CD8-positive, alpha-beta memory T cell (primary cell): ENCODE results near the gene OR1A1. TPM values are rescaled to one million over a fixed set of nuclear protein-coding genes. Genes with fewer than 3 reads are reported as not detected.
"Not testable (repeated sequence)": the region's sequence is repeated elsewhere in the genome, so short reads cannot be mapped to it uniquely, and the experiment has no call there.

Experiments
- CTCF ChIA-PET: fragments of 350-600 bp; sonication (Branson Sonifier 250); formaldehyde crosslinking; loops from one replicate; lab custom pipeline; 2021; ENCODE audit warnings: antibody characterized with exemption; lab: Charles Lee
- POLR2A ChIA-PET: fragments of 350-600 bp; sonication (Branson Sonifier 250); formaldehyde crosslinking; loops from one replicate; lab custom pipeline; 2021; ENCODE audit warnings: antibody characterized with exemption; lab: Charles Lee
- DNase-seq, 5 donors: peaks; one replicate each; pipeline versions ENCODE4 v3.0.0 to v3.0.0-alpha.2; 2020 to 2022; ENCODE audit warnings: mixed read lengths in 1 of 5
- H3K27ac ChIP-seq: one replicate; pipeline ENCODE4 v1.7.0; 2013; ENCODE audit warnings: low read depth, mild to moderate bottlenecking, low read length, moderate library complexity
- H3K27me3 ChIP-seq: 2 replicates; pipeline ENCODE4 v1.7.0; 2013; ENCODE audit warnings: low read length, mild to moderate bottlenecking; ENCODE audit not compliant: insufficient read depth, poor library complexity, severe bottlenecking
- H3K36me3 ChIP-seq: 2 replicates; pipeline ENCODE4 v1.7.0; 2013; ENCODE audit warnings: mild to moderate bottlenecking, low read length, moderate library complexity; ENCODE audit not compliant: insufficient read depth
- H3K4me1 ChIP-seq: 2 replicates; pipeline ENCODE4 v1.7.0; 2013; ENCODE audit warnings: mild to moderate bottlenecking, low read length, moderate library complexity; ENCODE audit not compliant: insufficient read depth
- H3K4me3 ChIP-seq: 2 replicates; pipeline ENCODE4 v1.7.0; 2013; ENCODE audit warnings: mild to moderate bottlenecking, low read length
- H3K9me3 ChIP-seq: 2 replicates; pipeline ENCODE4 v1.7.0; 2013; ENCODE audit warnings: mild to moderate bottlenecking, low read length
- H3K27ac Mint-ChIP-seq, 8 donors: one replicate each; pipeline ENCODE4 v1.8.0; 2020 to 2021; ENCODE audit warnings: mixed read lengths in 8 of 8, mild to moderate bottlenecking in 6 of 8, inconsistent platforms in 3 of 8, moderate library complexity in 3 of 8
- H3K27me3 Mint-ChIP-seq, 2 donors: one replicate each; pipeline ENCODE4 v1.8.0; 2020 to 2021; ENCODE audit warnings: mixed read lengths in 2 of 2, mild to moderate bottlenecking in 1 of 2, moderate library complexity in 1 of 2
- H3K36me3 Mint-ChIP-seq, 3 donors: one replicate each; pipeline ENCODE4 v1.8.0; 2020 to 2021; ENCODE audit warnings: mixed read lengths in 3 of 3, inconsistent platforms in 1 of 3, mild to moderate bottlenecking in 1 of 3
- H3K4me1 Mint-ChIP-seq, 3 donors: one replicate each; pipeline ENCODE4 v1.8.0; 2020 to 2021; ENCODE audit warnings: mixed read lengths in 3 of 3, inconsistent platforms in 1 of 3, mild to moderate bottlenecking in 1 of 3
- H3K4me3 Mint-ChIP-seq, 7 donors: one replicate each; pipeline ENCODE4 v1.8.0; 2020 to 2021; ENCODE audit warnings: mixed read lengths in 7 of 7, mild to moderate bottlenecking in 6 of 7, moderate library complexity in 4 of 7, inconsistent platforms in 2 of 7
- H3K9me3 Mint-ChIP-seq, 5 donors: one replicate each; pipeline ENCODE4 v1.8.0; 2020 to 2022; ENCODE audit warnings: mixed read lengths in 5 of 5, mild to moderate bottlenecking in 3 of 5, moderate library complexity in 2 of 5, inconsistent platforms in 1 of 5
- polyA plus RNA-seq: library from polyadenylated mRNA; unstranded; fragments of 300-500 nt; fragmentation: Illumina TruSeq; gene quantifications from one replicate; pipeline ENCODE4 v1.2.3, GENCODE V29; 2021
- total RNA-seq, 2 experiments: library from RNA; stranded (reverse); gene quantifications; one replicate each; pipeline ENCODE4 v1.2.3, GENCODE V29; 2021

Gene OR1A1
- total and polyA plus RNA-seq, 3 experiments from 2014 or later: not detected

DNA sequence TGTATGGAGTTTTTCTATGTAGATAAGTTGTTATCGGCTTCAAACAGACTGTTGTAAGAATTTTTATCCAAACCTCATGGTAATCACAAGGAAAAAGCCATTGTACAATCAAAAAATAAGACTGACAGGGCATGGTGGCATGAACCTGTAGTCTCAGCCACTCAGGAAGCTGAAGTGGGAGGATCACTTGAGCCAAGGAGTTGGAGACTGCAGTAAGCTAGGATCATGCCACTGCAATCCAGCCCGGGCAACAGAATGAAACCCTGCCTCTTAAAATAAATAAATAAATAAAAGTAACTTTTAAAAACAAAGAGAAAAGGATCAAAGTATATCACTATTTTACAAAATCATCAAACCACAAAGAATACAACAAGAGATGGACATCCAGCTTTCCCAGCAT lies 14.4 kb downstream of the OR1A1 start:
- POLR2A ChIA-PET: no interaction called here

DNA sequence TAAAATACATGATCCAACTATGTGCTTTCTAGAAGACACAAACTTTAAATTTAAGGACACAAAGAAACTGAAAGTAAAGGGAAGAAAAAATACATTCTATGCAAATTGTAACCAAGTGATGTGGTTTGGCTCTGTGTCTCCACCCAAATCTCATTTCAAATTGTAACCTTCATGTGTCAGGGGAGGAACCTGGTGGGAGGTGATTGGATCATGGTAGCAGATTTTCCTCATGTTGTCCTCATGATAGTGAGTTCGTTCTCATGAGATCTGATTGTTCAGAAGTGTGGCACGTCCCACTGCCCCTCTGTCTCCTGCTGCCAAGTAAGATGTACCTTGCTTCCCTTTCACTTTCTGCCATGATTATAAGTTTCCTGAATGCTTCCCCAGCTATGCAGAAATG lies 15.0 kb downstream of the OR1A1 start:
- Histone ChIP-seq H3K27me3 (no peaks in the 10 kb centered on the region), H3K4me3 (no peak overlapping the region), H3K9me3 (no peaks in the 10 kb centered on the region), H3K36me3 (no peaks in the 10 kb centered on the region), H3K27ac (no peak overlapping the region), H3K4me1 (no peaks in the 10 kb centered on the region)
- POLR2A ChIA-PET: no interaction called here
- Mint-ChIP-seq H3K4me1 (peaks cover 8 to 16% (median 11%) of the 10 kb centered on the region in 3 donors), H3K9me3 (peaks cover 0 to 14% (median 6%) of the 10 kb centered on the region in 5 donors), H3K4me3 (peak overlapping the region in 6 of 7 donors; percentile 14 to 59 (median 48)), H3K27ac (peak overlapping the region in 3 of 8 donors; percentile 28 to 76 (median 48)), H3K36me3 (peaks cover 0 to 7% (median 2%) of the 10 kb centered on the region in 3 donors), H3K27me3 (peaks cover 5 to 56% of the 10 kb centered on the region in 2 donors)
- no peak for DNase-seq
- CTCF ChIA-PET: no interaction called here

More for the DNA sequence above, 14.4 kb downstream of the OR1A1 start:
- Mint-ChIP-seq H3K36me3 (peaks cover 0 to 7% (median 2%) of the 10 kb centered on the region in 3 donors), H3K27ac (peak overlapping the region in 2 of 8 donors; percentile 6 to 76), H3K27me3 (peaks cover 3 to 58% of the 10 kb centered on the region in 2 donors), H3K4me1 (peaks cover 8 to 16% (median 11%) of the 10 kb centered on the region in 3 donors), H3K4me3 (peak overlapping the region in 2 of 7 donors; percentile 34 to 48), H3K9me3 (peaks cover 0 to 18% (median 12%) of the 10 kb centered on the region in 5 donors)
- no peaks in the 10 kb centered on the region for H3K27me3 ChIP-seq
- no peaks in the 10 kb centered on the region for H3K9me3 ChIP-seq
- H3K4me3 ChIP-seq: no peak overlapping the region
- H3K36me3 ChIP-seq: no peaks in the 10 kb centered on the region
- H3K4me1 ChIP-seq: no peaks in the 10 kb centered on the region
- CTCF ChIA-PET: no interaction called here
- no peak for DNase-seq
- H3K27ac ChIP-seq: no peak overlapping the region

DNA sequence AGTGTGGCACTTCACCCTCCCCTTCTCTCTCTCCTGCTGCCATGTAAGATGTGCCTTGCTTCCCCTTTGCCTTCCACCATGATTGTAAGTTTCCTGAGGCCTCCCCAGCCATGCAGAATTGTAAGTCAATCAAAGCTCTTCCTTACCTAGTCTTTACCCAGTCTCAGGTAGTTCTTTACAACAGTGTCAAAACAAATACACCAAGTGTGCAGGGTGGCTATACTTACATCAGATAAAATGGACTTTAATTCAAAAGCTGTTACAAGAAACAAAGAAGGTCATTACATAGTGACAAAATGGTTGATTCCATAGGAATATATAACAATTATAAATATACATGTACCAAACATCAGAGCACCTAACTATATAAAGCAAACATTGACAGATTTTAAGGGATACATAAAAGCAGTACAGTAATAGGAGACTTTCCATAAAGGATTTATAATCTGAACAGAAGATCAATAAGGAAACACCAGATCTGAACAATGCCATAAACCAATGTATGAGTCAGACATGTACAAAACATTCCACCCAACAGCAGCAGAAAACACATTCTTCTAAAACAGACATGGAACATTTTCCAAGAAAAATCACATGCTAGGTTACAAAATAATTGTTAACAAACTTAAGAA lies 17.4 kb downstream of the OR1A1 start:
- H3K27me3 ChIP-seq, H3K27ac ChIP-seq, H3K27ac Mint-ChIP-seq, CTCF ChIA-PET, DNase-seq, H3K36me3 Mint-ChIP-seq, POLR2A ChIA-PET, H3K4me3 ChIP-seq, H3K4me3 Mint-ChIP-seq, H3K9me3 Mint-ChIP-seq, H3K36me3 ChIP-seq, H3K4me1 ChIP-seq, H3K9me3 ChIP-seq: not testable (repeated sequence)
- H3K4me1 Mint-ChIP-seq: peaks cover 8 to 16% (median 11%) of the 10 kb centered on the region in 3 donors
- peaks cover 5 to 39% of the 10 kb centered on the region in 2 donors for H3K27me3 Mint-ChIP-seq

DNA sequence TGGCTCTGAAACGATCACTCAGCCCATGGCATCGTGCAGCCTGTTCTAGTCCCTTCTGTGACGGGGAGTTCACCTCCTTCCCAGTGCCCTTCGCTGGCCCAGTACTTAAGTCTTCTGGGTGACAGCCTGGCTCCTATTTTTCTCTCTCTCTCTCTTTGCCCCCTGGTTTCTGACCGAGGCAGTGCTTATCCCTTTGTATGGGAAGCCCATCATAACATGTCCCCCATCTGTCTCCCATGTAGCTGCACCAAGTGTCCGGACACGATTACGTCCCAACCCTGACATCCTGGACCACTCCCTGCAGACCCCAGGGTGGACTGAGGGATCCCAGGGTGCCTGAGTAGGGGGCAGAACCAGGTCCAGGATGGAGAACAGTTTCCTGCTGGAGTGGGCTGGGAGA lies 24.8 kb downstream of the OR1A1 start:
- H3K27ac ChIP-seq, CTCF ChIA-PET, POLR2A ChIA-PET, H3K36me3 ChIP-seq, H3K4me3 ChIP-seq, H3K9me3 ChIP-seq, H3K27me3 ChIP-seq, H3K27me3 Mint-ChIP-seq, DNase-seq, H3K27ac Mint-ChIP-seq, H3K4me3 Mint-ChIP-seq, H3K9me3 Mint-ChIP-seq, H3K4me1 ChIP-seq, H3K36me3 Mint-ChIP-seq, H3K4me1 Mint-ChIP-seq: not testable (repeated sequence)

DNA sequence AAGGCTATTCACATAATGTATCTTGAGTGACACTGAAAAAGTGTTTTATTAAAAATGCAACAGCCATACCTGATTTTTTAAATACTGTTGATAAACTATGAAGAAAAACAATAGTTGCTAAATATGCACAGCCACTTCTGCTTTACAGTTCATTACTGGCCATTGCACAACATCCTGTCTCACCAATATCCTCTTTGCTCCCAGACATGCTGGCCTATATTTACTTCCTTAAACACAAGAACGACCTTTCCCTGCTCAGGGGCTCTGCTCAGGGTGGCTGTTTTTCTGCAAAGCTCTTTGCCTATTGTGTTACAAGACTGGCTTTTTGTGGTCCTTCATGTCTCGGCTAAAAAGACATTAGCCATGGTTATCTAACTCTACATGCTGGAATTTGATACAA lies 31.2 kb downstream of the OR1A1 start:
- H3K4me3 Mint-ChIP-seq, H3K9me3 ChIP-seq, H3K27me3 Mint-ChIP-seq, H3K27ac Mint-ChIP-seq, H3K27ac ChIP-seq, H3K4me1 Mint-ChIP-seq, POLR2A ChIA-PET, H3K9me3 Mint-ChIP-seq, H3K4me3 ChIP-seq, H3K36me3 Mint-ChIP-seq, H3K36me3 ChIP-seq, H3K4me1 ChIP-seq, H3K27me3 ChIP-seq, CTCF ChIA-PET: not testable (repeated sequence)
- DNase-seq: peak in 2 of 5 donors; percentile 10 to 23

DNA sequence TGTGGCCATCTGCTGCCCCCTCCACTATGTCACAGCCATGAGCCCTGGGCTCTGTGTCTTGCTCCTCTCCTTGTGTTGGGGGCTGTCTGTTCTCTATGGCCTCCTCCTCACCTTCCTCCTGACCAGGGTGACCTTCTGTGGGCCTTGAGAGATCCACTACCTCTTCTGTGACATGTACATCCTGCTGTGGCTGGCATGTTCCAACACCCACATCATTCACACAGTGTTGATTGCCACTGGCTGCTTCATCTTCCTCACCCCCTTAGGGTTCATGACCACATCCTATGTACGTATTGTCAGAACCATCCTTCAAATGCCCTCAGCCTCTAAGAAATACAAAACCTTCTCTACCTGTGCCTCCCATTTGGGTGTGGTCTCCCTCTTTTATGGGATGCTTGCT lies 33.6 kb downstream of the OR1A1 start:
- H3K4me1 Mint-ChIP-seq, H3K4me3 ChIP-seq, CTCF ChIA-PET, H3K27me3 ChIP-seq, H3K9me3 Mint-ChIP-seq, H3K9me3 ChIP-seq, H3K27ac ChIP-seq, H3K36me3 ChIP-seq, H3K4me1 ChIP-seq, H3K27me3 Mint-ChIP-seq, H3K36me3 Mint-ChIP-seq, POLR2A ChIA-PET: not testable (repeated sequence)
- peak overlapping the region in 3 of 8 donors; percentile 33 to 67 (median 35) for H3K27ac Mint-ChIP-seq
- peak overlapping the region in 1 of 7 donors; percentile 40 for H3K4me3 Mint-ChIP-seq
- DNase-seq: peak in 1 of 5 donors; percentile 14

DNA sequence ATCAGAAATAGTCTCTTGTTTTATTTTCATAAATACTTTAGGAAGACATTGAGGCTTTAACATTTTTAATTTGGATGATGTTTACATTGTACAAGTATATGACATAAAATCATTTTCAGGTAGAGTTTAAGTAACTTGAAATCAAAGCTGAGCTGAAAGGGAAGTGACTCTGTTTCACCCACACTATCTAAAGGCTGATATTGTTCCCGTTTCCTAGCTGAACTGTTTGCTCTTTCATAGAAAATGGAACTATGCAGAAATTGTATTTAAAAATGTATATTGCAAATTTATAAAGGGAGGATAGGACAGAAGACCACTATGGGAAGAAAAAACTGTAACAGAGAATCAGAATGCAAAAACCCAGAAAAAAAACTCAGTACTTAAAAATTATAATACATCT lies 37.4 kb downstream of the OR1A1 start:
- DNase-seq, H3K27me3 ChIP-seq, H3K27me3 Mint-ChIP-seq, H3K36me3 ChIP-seq, H3K9me3 Mint-ChIP-seq, CTCF ChIA-PET, H3K27ac Mint-ChIP-seq, H3K4me3 ChIP-seq, H3K9me3 ChIP-seq, H3K27ac ChIP-seq, H3K4me1 Mint-ChIP-seq, H3K36me3 Mint-ChIP-seq, POLR2A ChIA-PET, H3K4me3 Mint-ChIP-seq, H3K4me1 ChIP-seq: not testable (repeated sequence)

DNA sequence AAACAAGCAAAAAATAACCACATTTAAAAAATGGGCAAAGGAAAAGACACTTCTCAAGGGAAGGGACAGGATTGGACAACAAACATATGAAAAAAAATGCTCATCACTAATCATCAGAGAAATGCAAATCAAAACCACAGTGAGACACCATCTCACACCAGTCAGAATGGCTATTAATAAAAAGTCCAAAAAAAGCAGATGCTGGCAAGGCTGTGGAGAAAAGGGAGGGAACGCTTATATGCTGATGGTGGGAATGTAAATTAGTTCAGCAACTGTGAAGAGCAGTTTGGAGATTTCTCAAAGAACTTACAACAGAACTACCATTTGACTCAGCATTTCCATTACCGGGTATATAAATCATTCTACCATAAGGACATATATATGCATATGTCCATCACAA lies 41.5 kb downstream of the OR1A1 start:
- H3K36me3 ChIP-seq, H3K4me1 Mint-ChIP-seq, H3K4me3 Mint-ChIP-seq, H3K9me3 ChIP-seq, H3K27me3 Mint-ChIP-seq, H3K9me3 Mint-ChIP-seq, H3K27ac ChIP-seq, H3K4me1 ChIP-seq, POLR2A ChIA-PET, H3K36me3 Mint-ChIP-seq, H3K4me3 ChIP-seq, H3K27me3 ChIP-seq, CTCF ChIA-PET, DNase-seq, H3K27ac Mint-ChIP-seq: not testable (repeated sequence)
